Uterus (tissue), 2 donors: ENCODE measurements around the gene RSBN1L.

Experiments
- POLR2A ChIP-seq, 2 donors: fragments of 450-650 bp; IDR thresholded peaks; one replicate each; pipeline ENCODE4 v1.6.1; 2016; ENCODE audit warnings: antibody characterized with exemption in 2 of 2, mild to moderate bottlenecking in 1 of 2, moderate library complexity in 1 of 2
- TF ChIP-seq, protein P1 (sequence below), 4 experiments: fragments of 200-600 bp in 2 of 4; fragments of 450-650 bp in 2 of 4; sonication (generic) in 2 of 4; IDR thresholded peaks; one replicate each; pipeline ENCODE4 v1.5.1; 2016 to 2019; ENCODE audit warnings: antibody characterized with exemption in 4 of 4, mild to moderate bottlenecking in 2 of 4, moderate library complexity in 1 of 4

DNA sequence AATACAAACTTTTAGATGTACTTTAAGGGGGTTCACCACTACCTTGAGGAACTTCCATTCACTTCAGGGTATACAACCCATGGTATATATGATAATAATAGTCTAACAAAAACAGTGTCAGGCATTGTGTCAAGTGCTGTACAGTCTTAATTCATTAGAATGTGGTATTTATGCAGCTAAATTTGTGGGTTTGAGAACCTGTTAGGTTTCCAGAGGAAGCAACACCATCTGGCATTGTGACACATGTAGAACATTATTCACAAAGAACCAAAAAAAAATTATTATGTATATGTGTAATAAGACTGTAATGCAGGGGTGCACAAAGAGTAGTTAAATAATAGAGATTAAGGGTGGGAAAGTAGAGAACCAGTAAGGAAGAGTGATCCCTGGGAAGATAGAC is 75.6 kb downstream of the RSBN1L start:
- TF ChIP-seq, protein P1, sequence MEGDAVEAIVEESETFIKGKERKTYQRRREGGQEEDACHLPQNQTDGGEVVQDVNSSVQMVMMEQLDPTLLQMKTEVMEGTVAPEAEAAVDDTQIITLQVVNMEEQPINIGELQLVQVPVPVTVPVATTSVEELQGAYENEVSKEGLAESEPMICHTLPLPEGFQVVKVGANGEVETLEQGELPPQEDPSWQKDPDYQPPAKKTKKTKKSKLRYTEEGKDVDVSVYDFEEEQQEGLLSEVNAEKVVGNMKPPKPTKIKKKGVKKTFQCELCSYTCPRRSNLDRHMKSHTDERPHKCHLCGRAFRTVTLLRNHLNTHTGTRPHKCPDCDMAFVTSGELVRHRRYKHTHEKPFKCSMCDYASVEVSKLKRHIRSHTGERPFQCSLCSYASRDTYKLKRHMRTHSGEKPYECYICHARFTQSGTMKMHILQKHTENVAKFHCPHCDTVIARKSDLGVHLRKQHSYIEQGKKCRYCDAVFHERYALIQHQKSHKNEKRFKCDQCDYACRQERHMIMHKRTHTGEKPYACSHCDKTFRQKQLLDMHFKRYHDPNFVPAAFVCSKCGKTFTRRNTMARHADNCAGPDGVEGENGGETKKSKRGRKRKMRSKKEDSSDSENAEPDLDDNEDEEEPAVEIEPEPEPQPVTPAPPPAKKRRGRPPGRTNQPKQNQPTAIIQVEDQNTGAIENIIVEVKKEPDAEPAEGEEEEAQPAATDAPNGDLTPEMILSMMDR (IDR thresholded peaks at IDR 0.05), result no peak
- TF ChIP-seq POLR2A (IDR thresholded peaks at IDR 0.05), result no peak
